ENCODE measurements around the gene AP3D1.

GRCh38 chr19:2058570-2059421, 92.6 kb downstream of the AP3D1 start:
- no peak for TF ChIP-seq YY1 (IDR thresholded peaks at IDR 0.05)
- no peak for TF ChIP-seq CTCF (IDR thresholded peaks at IDR 0.05; ENCODE audit: low read depth, low read length, missing input control)
- no peak for TF ChIP-seq GABPA (IDR thresholded peaks at IDR 0.05 in 1 of 2, conservative IDR thresholded peaks at IDR 0.05 in 1 of 2)
- TF ChIP-seq, protein P1, sequence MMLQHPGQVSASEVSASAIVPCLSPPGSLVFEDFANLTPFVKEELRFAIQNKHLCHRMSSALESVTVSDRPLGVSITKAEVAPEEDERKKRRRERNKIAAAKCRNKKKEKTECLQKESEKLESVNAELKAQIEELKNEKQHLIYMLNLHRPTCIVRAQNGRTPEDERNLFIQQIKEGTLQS (IDR thresholded peaks at IDR 0.05), result no peak
- TF ChIP-seq, protein P2, sequence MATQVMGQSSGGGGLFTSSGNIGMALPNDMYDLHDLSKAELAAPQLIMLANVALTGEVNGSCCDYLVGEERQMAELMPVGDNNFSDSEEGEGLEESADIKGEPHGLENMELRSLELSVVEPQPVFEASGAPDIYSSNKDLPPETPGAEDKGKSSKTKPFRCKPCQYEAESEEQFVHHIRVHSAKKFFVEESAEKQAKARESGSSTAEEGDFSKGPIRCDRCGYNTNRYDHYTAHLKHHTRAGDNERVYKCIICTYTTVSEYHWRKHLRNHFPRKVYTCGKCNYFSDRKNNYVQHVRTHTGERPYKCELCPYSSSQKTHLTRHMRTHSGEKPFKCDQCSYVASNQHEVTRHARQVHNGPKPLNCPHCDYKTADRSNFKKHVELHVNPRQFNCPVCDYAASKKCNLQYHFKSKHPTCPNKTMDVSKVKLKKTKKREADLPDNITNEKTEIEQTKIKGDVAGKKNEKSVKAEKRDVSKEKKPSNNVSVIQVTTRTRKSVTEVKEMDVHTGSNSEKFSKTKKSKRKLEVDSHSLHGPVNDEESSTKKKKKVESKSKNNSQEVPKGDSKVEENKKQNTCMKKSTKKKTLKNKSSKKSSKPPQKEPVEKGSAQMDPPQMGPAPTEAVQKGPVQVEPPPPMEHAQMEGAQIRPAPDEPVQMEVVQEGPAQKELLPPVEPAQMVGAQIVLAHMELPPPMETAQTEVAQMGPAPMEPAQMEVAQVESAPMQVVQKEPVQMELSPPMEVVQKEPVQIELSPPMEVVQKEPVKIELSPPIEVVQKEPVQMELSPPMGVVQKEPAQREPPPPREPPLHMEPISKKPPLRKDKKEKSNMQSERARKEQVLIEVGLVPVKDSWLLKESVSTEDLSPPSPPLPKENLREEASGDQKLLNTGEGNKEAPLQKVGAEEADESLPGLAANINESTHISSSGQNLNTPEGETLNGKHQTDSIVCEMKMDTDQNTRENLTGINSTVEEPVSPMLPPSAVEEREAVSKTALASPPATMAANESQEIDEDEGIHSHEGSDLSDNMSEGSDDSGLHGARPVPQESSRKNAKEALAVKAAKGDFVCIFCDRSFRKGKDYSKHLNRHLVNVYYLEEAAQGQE (IDR thresholded peaks at IDR 0.05), result no peak
- no peak for TF ChIP-seq JUND (IDR thresholded peaks at IDR 0.05)
- TF ChIP-seq RAD21 (IDR thresholded peaks at IDR 0.05), result no peak
- TF ChIP-seq TAF1 (conservative IDR thresholded peaks at IDR 0.05), result no peak
